GM12892 (cell line): ENCODE measurements around the gene MED31. TPM values are rescaled to one million over a fixed set of nuclear protein-coding genes. Genes with fewer than 3 reads are reported as not detected.
"Not testable (repeated sequence)": the region's sequence is repeated elsewhere in the genome, so short reads cannot be mapped to it uniquely, and the experiment has no call there.

Source experiments
- DNase-seq: peaks from one replicate; pipeline ENCODE4 v3.0.0; 2011; ENCODE audit not compliant: insufficient read length
- FAIRE-seq: peaks from 2 replicates; lab custom pipeline; 2011; peaks lifted over from hg19 to GRCh38; lab: Jason Lieb, UNC
- POLR2A ChIP-seq: IDR thresholded peaks from 2 replicates; pipeline ENCODE4 v1.6.1; 2011; ENCODE audit warnings: low read depth, low read length, control low read depth
- POLR2AphosphoS5 ChIP-seq: IDR thresholded peaks from 2 replicates; pipeline ENCODE4 v1.6.1; 2011; ENCODE audit warnings: low read depth, low read length, control low read depth
- TAF1 ChIP-seq: IDR thresholded peaks from 2 replicates; pipeline ENCODE4 v1.6.1; 2011; ENCODE audit warnings: low read depth, mild to moderate bottlenecking, control low read depth, low read length, borderline replicate concordance
- polyA plus RNA-seq: library from polyadenylated mRNA; unstranded; fragments of >200 nt; gene quantifications from one replicate; pipeline ENCODE4 v1.2.1, GENCODE V29; 2012; ENCODE audit warnings: missing spikeins, inconsistent platforms; ENCODE audit not compliant: missing spikeins

The MED31 gene
- polyA plus RNA-seq, result 26.9 TPM

- TF ChIP-seq TAF1, result 0 out of 2 replicates have a peak, but pooled peaks have one; percentile 47
- peak; percentile 65 for TF ChIP-seq POLR2A
- peak; percentile 72 for TF ChIP-seq POLR2AphosphoS5
- peak; percentile 94 for DNase-seq
- FAIRE-seq, result peak; percentile 88
Observed at GRCh38 chr17:6651354-6651918, at the start of gene MED31, which contains the start of gene C17orf100. Gene MED31 (minus strand): TSS chr17:6651605. CDS start chr17:6651528, 77 bp downstream. Gene C17orf100 (plus strand): TSS chr17:6651762. CDS start chr17:6651914, 152 bp downstream.

- TF ChIP-seq POLR2A (no peak), POLR2AphosphoS5 (no peak)
- DNase-seq, result no peak
- no peak for FAIRE-seq
Observed at GRCh38 chr17:6700948-6701307, 49.5 kb upstream of the MED31 start.

DNA sequence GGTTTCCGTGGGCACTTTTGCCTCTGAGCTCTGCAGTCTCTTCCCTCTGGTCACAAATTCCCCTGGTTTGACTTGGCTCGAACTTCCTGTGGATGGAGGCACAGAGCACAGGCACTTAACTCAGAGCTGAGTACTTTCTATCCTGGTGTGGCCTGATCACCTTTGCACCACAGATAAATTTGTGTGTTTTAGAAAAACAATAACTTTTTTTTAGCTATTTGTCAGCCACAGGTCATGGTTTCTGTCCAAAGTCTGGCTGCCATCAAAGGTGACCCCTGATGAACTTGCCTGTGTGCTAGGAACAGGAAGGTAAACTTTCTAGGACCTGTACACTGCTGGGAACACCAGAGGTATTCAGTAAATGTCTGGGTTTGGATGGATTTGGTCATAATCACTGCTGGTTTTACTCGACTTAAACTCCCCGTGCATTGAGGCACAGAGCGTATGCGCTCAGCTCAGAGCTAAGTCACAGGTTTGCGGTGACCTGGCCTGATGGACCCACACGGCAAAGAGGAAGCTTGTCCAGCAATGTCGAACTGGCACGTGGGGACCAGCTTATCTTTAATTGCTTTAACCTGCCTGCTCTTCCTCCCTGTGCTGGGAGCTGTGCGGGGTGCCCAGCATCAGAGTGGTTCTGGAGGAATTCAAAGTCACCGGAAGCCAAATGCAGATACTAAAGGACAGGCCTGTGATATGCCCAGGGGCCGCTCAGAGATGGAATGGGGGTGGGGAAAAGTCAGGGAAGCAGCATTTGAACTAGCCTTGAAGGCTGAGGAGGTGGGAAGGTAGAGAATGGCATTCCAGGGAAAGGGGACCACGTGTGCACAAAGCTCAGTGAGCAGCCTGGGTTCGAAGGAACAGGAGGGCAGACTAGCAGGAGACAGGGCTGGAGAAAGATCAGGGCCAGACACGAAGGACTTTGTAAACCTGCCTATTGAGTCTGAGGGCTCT is 48.9 kb upstream of the MED31 start:
- FAIRE-seq, result no peak
- TF ChIP-seq POLR2AphosphoS5 (no peak), POLR2A (no peak), TAF1 (no peak)
- no peak for DNase-seq

DNA sequence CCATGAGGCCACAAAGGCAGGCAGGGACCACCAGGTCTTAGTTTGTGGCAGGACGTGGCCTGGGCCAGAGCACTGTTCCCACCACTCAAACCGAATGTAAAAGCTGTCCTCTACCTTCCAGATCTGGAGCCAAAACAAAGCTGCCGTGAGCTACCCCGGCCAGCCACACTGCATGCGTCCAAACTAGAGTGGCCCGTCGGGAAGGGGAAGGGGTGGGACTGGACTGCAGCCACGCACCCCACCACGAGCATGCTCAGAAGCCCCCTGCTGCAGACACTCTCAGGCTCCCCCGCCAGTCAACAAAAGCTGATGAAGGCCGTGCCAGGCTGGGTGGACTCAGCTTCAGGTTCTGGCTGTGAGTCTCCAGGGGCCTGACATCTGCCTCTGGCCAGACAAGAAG is 46.6 kb upstream of the MED31 start:
- DNase-seq (no peak), FAIRE-seq (no peak)
- TF ChIP-seq POLR2AphosphoS5 (no peak), TAF1 (no peak), POLR2A (no peak)

DNA sequence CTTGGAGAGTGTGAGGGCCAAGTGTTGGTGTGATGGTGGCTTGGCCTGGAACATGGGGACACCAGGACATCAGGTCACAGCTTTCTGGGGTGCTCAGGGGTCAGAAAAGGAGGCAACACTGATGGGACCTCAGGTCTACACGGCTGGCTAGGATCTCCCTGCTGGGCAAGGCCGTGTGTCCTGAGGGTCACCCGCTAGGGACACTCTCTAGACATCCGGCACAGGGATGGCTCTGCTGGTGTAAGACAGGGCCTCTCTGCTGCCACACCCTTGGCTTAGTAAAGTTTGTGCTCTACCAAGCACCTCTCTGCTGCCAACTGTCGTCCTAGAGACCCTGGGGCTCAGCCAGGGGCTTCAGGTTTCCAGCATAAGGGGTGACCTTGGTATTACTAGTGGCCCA is 45.5 kb upstream of the MED31 start:
- TF ChIP-seq TAF1, result no peak
- no peak for TF ChIP-seq POLR2AphosphoS5
- no peak for TF ChIP-seq POLR2A
- DNase-seq, result no peak
- FAIRE-seq, result no peak

- no peak for DNase-seq
- TF ChIP-seq POLR2AphosphoS5 (no peak), TAF1 (no peak), POLR2A (no peak)
- FAIRE-seq, result no peak
Observed at GRCh38 chr17:6695565-6695964, 44.2 kb upstream of the MED31 start.

GRCh38 chr17:6695051-6695450 is 43.6 kb upstream of the MED31 start:
- no peak for FAIRE-seq
- no peak for DNase-seq
- TF ChIP-seq POLR2A (no peak), POLR2AphosphoS5 (no peak), TAF1 (no peak)

DNA sequence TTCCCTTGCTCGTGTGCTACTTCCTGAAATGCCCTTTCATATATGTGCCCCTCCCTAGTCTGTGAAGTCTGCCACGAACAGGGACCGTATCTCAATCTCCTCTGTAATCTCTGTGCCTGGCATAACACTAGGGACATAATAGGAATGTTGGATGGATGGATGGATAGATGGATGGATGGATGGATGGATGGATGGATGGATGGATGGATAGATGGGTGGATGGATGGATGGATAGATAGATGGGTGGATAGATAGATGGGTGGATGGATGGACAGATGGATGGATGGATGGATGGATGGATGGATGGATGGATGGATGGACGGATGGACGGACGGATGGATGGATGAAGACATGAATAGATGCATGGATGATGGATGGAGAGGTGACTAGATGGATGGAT is 40.6 kb upstream of the MED31 start:
- DNase-seq, FAIRE-seq: not testable (repeated sequence)

DNA sequence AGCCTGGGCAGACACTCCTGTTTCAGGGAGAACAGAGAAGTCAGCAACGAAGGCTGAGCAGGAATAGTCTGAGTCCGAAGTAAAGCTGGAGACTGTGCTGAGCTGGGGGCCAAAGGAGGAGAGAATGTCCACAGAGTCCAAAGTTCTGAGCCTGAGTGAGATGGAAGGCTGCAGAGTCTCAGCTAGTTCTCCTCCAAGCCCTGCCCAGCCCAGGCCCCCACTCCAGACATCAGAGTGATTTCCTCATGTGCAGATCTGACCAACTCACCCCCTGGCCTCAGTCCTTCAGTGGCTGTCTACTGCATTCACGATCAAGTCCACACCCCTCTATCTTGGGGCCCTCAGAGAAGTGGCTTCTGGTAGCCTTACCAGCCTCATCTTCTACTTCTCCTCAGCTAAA is 40.1 kb upstream of the MED31 start:
- FAIRE-seq (no peak), DNase-seq (no peak)
- no peak for TF ChIP-seq POLR2AphosphoS5

GRCh38 chr17:6690641-6691040 is 39.2 kb upstream of the MED31 start:
- TF ChIP-seq POLR2A (no peak), TAF1 (no peak), POLR2AphosphoS5 (no peak)
- FAIRE-seq, result no peak
- no peak for DNase-seq

DNA sequence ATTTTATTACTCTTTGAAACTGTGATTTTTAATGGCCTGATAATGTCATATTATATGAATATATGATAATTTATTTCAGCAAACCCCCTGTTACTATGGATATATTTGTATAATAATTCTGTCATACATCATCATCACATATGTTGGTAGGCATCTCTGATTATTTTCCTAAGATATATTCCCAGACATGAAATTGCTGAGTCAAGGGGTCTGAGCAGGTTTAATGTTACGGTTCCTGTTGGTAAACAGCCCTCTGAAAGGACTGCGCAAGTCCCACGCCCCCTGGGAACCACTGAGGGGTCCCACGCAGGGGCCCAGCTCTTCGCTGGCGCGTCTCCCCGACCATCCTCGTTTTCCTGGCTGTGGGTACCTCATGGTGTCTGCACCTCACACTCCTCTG is 37.5 kb upstream of the MED31 start:
- FAIRE-seq, result no peak
- TF ChIP-seq TAF1 (no peak), POLR2A (no peak), POLR2AphosphoS5 (no peak)
- DNase-seq, result no peak

DNA sequence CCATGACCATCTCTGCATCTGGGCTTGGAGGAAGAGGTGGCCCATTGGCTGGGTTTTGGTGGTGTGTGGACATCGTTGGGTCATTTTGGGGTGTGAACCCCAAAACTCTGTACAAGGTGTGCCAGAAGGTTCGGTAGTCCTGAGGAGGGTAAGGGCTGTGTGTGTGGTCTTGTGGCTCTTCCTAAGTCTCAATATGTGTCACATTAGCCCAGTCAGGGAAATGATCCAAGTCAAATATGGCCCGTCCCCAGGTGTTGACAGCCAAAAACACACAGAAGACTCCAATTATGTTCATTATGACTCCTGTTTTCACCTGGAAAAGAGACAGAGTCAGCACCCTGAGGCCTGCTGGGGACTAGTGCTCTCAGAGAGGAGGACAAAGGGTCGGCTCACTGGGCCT is 34.6 kb upstream of the MED31 start:
- DNase-seq (no peak), FAIRE-seq (no peak)
- no peak for TF ChIP-seq TAF1
- no peak for TF ChIP-seq POLR2AphosphoS5
- no peak for TF ChIP-seq POLR2A
